Left renal pelvis (tissue), 4 donors: ENCODE measurements around the gene THBS4. TPM values are rescaled to one million over a fixed set of nuclear protein-coding genes. Genes with fewer than 3 reads are reported as not detected.
"Not testable (repeated sequence)": the region's sequence is repeated elsewhere in the genome, so short reads cannot be mapped to it uniquely, and the experiment has no call there.

Experiments
- DNase-seq, 4 donors: peaks; one replicate each; pipeline ENCODE4 v3.0.0-alpha.2; 2013; ENCODE audit warnings: low read depth in 4 of 4, low spot score in 3 of 4
- polyA plus RNA-seq, 4 donors: library from polyadenylated mRNA; unstranded; fragments of 120-200 nt; gene quantifications; one replicate each; pipeline ENCODE4 v1.2.1, GENCODE V29; 2013; ENCODE audit not compliant: insufficient read length in 4 of 4

THBS4 gene
- polyA plus RNA-seq, 4 donors = 10.5 to 14.5 (median 12.1) TPM

DNA sequence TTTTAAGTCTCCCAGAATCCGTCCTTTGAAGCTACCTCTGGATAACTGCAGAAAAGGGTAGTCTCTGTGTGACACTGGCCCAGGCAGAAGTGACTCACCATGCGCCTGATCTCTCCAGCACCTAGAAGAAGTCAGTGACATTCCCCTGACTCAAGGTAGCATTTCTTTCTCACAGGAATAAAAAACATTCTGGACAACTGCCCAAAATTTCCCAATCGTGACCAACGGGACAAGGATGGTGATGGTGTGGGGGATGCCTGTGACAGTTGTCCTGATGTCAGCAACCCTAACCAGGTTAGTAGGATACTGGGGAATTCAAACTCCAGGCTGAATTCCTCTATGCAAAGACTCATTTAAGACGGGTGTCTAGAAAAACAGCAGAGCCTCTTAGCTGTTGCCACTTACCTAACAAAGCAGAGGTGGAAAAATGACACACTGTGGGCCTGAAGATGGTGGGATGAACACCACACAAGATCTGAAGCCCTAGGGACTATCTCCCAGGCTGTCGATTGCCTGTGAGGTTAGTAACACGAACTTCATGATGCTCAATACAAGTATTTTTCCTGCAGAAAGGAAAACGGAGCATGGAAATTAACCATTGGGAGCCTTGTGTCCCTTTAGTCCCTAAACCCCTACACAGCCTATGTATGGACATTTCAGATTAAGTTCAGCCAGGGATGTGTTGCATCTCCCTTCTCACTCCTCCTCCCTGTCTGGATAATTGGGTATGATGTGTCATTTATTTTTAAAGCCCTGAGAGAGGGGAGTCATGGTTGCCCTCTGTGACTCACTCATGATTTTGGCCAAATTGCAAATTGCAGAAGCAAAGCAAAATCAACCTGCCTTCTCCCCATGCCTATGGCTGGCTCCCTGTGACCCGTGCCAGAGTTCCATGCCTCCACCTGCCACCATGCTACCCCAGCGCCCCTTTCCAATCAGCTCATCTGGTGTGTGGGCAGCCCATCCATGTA is 37.2 kb downstream of the THBS4 start:
- no peak for DNase-seq

- DNase-seq = no peak
Measured at GRCh38 chr5:80076131-80077050, 41.2 kb downstream of the THBS4 start.

- DNase-seq = no peak
Measured at GRCh38 chr5:80077051-80077714, 42.0 kb downstream of the THBS4 start.

- DNase-seq = no peak
Measured at GRCh38 chr5:80078921-80079320, 43.8 kb downstream of the THBS4 start.

GRCh38 chr5:80082281-80082680 is 47.1 kb downstream of the THBS4 start:
- no peak for DNase-seq

GRCh38 chr5:80082731-80083100 is 47.6 kb downstream of the THBS4 start:
- peak in 3 of 4 donors; percentile 45 to 59 (median 48) for DNase-seq

- DNase-seq = peak in 1 of 4 donors; percentile 37
Measured at GRCh38 chr5:80083101-80083890, 48.1 kb downstream of the THBS4 start.

DNA sequence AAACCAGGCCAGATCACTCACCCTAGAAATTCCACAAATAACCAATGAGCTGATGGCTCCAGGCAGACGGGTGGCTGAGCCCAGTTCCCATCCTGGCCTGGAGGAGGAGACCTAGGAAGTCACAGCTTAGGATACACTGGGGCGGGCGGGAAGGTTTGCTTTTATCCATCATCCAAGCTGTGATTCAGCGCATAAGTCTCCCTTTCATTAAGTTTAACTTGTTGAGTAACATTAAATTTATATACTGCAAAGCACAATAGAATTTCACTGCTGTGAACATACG is 55.7 kb downstream of the THBS4 start:
- DNase-seq = no peak

GRCh38 chr5:80091792-80092192 is 56.6 kb downstream of the THBS4 start:
- DNase-seq = not testable (repeated sequence)

- DNase-seq = no peak
Measured at GRCh38 chr5:80092486-80093107, 57.4 kb downstream of the THBS4 start.

DNA sequence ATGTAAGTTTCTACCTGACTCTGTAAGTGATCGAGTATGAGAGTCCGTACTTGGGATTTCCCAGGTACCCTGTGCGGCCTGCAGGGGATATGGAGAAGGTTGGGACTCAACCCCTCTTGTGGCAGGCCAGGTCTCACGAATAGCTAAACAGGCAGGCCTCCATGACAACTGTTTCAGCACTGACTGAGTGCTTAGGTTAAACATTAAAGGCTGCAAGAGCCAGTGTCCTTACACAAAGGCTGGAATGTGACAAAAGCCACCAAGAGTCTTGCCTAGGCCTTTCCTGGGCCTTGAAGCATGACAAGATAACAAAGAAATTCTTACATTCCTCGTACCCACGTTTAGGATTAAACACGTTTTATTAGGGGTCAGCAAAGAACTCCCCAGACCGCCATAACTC is 58.6 kb downstream of the THBS4 start:
- no peak for DNase-seq

DNA sequence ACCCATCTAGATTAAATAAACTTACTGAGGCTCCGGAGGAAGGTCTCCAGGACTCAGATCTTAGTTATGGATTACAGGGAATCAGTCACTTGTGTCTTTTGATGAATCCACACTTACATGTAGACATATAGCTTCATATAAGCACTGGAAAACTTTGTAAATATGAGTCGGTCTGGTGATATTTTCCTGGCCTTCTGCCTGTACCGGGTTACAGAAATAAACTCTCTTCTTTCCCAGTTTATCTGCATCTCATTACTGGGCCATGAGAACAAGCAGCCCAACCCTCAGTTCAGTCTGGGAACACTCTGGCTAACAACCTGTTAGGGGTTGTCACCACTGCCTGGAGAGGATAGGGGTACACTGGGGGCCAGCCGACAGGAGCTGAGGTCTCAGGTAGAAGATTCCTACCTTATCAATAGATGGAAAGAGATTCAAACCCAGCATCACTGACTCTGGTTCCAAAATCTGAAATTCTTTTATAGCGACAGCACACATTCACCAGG is 59.1 kb downstream of the THBS4 start:
- no peak for DNase-seq

- DNase-seq = no peak
Measured at GRCh38 chr5:80097451-80097850, 62.3 kb downstream of the THBS4 start.

- no peak for DNase-seq
Measured at GRCh38 chr5:80101993-80102392, 66.8 kb downstream of the THBS4 start.

- no peak for DNase-seq
Measured at GRCh38 chr5:80103371-80103770, 68.2 kb downstream of the THBS4 start.

GRCh38 chr5:80105698-80106439 is 70.7 kb downstream of the THBS4 start:
- no peak for DNase-seq

- DNase-seq = no peak
Measured at GRCh38 chr5:80106916-80107315, 71.8 kb downstream of the THBS4 start.

GRCh38 chr5:80109646-80110478 is 74.7 kb downstream of the THBS4 start:
- DNase-seq = no peak
